ENCODE data around the gene ALOX15B.

GRCh38 chr17:7995724-7996123, 43.1 kb upstream of the ALOX15B start:
- TF ChIP-seq CTCF (IDR thresholded peaks at IDR 0.05; ENCODE audit: low read depth, low read length, missing input control), result no peak
- TF ChIP-seq SP1 (IDR thresholded peaks at IDR 0.05), result no peak

Data from liver (tissue), 3 donors.